ENCODE measurements around the gene GABPA.

The GABPA gene

DNA sequence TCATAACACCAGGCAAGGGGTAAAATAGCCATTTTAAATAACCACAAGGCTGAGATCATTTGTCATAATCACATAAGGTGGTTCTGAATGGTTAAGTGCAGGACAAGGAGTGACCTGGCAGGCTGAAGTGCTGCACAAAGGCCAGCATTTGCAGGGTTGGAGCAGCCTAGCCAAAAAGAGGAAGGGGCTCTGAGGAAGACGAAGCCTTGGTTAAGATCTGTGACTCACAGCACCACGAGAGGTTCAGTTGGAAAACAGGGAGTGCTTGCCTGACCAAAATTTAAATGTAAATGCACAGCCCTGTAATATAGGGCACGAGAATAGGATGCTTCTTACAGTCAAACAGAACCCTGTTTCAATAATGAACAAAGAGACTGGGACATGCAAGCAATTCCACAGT is 12.1 kb upstream of the GABPA start:
- peaks cover 72% of the 10 kb centered on the region for H3K36me3 ChIP-seq (ENCODE audit: insufficient read depth, insufficient read length, low read length)
- no peak overlapping the region for H3K4me3 ChIP-seq (ENCODE audit: insufficient read length, low read depth)
- H3K9ac ChIP-seq (ENCODE audit: insufficient read length, low read depth): no peak overlapping the region
- TF ChIP-seq SUZ12 (IDR thresholded peaks at IDR 0.05; ENCODE audit: extremely low read depth, insufficient read depth, insufficient read length) (no peak), ZNF274 (IDR thresholded peaks at IDR 0.05; ENCODE audit: low read depth, low read length) (no peak), YY1 (IDR thresholded peaks at IDR 0.05; ENCODE audit: insufficient read depth, insufficient read length) (no peak)
- H3K4me1 ChIP-seq (ENCODE audit: insufficient read depth, insufficient read length): no peaks in the 10 kb centered on the region
- H3K27me3 ChIP-seq (ENCODE audit: insufficient read depth, insufficient read length): no peaks in the 10 kb centered on the region
- DNase-seq (ENCODE audit: low read depth, low spot score): no peak
- no peaks in the 10 kb centered on the region for H3K9me3 ChIP-seq (ENCODE audit: insufficient read depth, low read length)

DNA sequence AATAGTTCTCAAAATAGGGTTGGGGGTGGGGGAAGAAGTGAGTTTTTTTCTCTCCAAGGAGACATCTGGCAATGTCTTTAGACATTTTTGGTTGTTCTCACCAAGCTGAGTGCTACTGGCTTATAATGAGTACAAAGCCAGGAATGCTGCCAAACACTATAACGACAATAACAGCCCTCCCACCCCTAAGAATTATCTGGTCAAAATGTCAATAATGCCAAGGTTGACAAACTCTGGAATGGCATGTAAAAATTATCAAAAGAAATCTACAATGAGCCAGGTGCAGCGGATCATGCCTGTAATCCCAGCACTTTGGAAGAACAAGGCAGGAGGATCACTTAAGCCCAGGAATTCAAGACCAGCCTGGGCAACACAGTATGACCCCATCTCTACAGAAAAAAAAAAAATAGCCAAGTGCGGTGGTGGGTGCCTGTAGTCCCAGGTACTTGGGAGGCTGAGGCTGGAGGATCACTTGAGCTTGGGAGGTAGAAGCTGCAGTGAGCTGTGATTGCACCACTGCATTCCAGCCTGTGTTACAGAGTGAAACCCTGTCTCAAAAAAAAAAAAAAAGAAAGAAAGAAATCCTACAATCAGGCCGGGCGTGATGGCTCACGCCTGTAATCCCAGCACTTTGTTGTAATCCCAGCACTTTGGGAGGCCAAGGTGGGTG is 2.5 kb upstream of the GABPA start:
- H3K36me3 ChIP-seq (ENCODE audit: insufficient read depth, insufficient read length, low read length): peaks cover 52% of the 10 kb centered on the region
- no peaks in the 10 kb centered on the region for H3K9me3 ChIP-seq (ENCODE audit: insufficient read depth, low read length)
- DNase-seq (ENCODE audit: low read depth, low spot score): no peak
- H3K4me3 ChIP-seq (ENCODE audit: insufficient read length, low read depth): no peak overlapping the region
- no peaks in the 10 kb centered on the region for H3K4me1 ChIP-seq (ENCODE audit: insufficient read depth, insufficient read length)
- no peaks in the 10 kb centered on the region for H3K27me3 ChIP-seq (ENCODE audit: insufficient read depth, insufficient read length)
- no peak for TF ChIP-seq SUZ12 (IDR thresholded peaks at IDR 0.05; ENCODE audit: extremely low read depth, insufficient read depth, insufficient read length)
- no peak for TF ChIP-seq ZNF274 (IDR thresholded peaks at IDR 0.05; ENCODE audit: low read depth, low read length)
- TF ChIP-seq YY1 (IDR thresholded peaks at IDR 0.05; ENCODE audit: insufficient read depth, insufficient read length): no peak
- no peak overlapping the region for H3K9ac ChIP-seq (ENCODE audit: insufficient read length, low read depth)

DNA sequence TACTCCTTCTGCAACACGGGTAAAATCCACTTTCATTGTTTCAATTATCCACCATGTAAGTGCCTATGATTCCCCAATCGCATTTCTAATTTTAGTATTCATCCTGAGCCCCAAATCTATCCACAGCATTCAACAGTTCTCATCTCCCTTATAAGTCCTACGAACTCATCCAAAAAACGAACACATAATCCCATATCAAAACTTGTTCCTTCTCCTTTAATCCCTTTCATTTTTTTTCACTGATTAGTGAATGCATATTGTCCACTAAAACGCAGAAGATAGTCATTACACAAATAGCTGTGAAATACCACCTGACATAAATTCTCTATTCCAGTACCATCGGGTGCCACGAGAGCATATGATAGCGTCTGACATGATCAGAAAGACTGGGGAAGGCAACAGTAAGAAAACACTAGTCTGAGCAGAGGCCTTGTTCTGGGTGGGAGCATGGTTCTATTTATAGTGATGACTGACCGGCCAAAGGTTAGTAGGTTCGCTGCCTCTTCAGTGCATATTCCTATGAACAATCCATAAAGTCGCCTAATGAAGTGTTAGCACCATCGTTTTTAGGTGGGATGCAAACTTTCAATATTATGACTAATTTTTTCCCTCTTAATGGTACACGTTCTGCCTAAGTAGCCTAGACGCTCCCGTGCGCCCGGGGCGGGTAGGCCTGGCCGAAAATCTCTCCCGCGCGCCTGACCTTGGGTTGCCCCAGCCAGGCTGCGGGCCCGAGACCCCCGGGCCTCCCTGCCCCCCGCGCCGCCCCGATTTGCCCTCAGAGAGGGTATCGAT is 716 bp upstream of the GABPA start:
- no peaks in the 10 kb centered on the region for H3K27me3 ChIP-seq (ENCODE audit: insufficient read depth, insufficient read length)
- no peak for DNase-seq (ENCODE audit: low read depth, low spot score)
- peak overlapping the region; percentile 96 for H3K9ac ChIP-seq (ENCODE audit: insufficient read length, low read depth)
- TF ChIP-seq YY1 (IDR thresholded peaks at IDR 0.05; ENCODE audit: insufficient read depth, insufficient read length) (no peak), SUZ12 (IDR thresholded peaks at IDR 0.05; ENCODE audit: extremely low read depth, insufficient read depth, insufficient read length) (no peak), ZNF274 (IDR thresholded peaks at IDR 0.05; ENCODE audit: low read depth, low read length) (no peak)
- peak overlapping the region; percentile 91 for H3K4me3 ChIP-seq (ENCODE audit: insufficient read length, low read depth)
- no peaks in the 10 kb centered on the region for H3K4me1 ChIP-seq (ENCODE audit: insufficient read depth, insufficient read length)
- H3K9me3 ChIP-seq (ENCODE audit: insufficient read depth, low read length): no peaks in the 10 kb centered on the region
- peaks cover 36% of the 10 kb centered on the region for H3K36me3 ChIP-seq (ENCODE audit: insufficient read depth, insufficient read length, low read length)

DNA sequence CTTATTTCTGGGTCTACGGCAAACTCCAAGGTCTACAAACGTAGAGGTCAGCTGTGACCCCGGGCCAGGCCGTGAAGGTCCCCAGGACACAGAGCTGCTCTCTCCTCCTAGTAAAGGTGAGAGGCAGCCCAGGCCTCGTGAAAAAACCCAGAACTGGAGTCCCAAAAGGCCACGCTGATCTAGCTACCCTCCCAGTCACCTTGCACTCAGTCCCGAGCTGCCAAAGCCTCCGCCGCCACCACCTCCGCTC is 193 bp upstream of the GABPA start:
- Histone ChIP-seq H3K4me1 (ENCODE audit: insufficient read depth, insufficient read length) (no peaks in the 10 kb centered on the region), H3K9ac (ENCODE audit: insufficient read length, low read depth) (peak overlapping the region; percentile 96), H3K9me3 (ENCODE audit: insufficient read depth, low read length) (no peaks in the 10 kb centered on the region), H3K27me3 (ENCODE audit: insufficient read depth, insufficient read length) (no peaks in the 10 kb centered on the region), H3K4me3 (ENCODE audit: insufficient read length, low read depth) (peak overlapping the region; percentile 91), H3K36me3 (ENCODE audit: insufficient read depth, insufficient read length, low read length) (peaks cover 31% of the 10 kb centered on the region)
- TF ChIP-seq SUZ12 (IDR thresholded peaks at IDR 0.05; ENCODE audit: extremely low read depth, insufficient read depth, insufficient read length): no peak
- DNase-seq (ENCODE audit: low read depth, low spot score): no peak

DNA sequence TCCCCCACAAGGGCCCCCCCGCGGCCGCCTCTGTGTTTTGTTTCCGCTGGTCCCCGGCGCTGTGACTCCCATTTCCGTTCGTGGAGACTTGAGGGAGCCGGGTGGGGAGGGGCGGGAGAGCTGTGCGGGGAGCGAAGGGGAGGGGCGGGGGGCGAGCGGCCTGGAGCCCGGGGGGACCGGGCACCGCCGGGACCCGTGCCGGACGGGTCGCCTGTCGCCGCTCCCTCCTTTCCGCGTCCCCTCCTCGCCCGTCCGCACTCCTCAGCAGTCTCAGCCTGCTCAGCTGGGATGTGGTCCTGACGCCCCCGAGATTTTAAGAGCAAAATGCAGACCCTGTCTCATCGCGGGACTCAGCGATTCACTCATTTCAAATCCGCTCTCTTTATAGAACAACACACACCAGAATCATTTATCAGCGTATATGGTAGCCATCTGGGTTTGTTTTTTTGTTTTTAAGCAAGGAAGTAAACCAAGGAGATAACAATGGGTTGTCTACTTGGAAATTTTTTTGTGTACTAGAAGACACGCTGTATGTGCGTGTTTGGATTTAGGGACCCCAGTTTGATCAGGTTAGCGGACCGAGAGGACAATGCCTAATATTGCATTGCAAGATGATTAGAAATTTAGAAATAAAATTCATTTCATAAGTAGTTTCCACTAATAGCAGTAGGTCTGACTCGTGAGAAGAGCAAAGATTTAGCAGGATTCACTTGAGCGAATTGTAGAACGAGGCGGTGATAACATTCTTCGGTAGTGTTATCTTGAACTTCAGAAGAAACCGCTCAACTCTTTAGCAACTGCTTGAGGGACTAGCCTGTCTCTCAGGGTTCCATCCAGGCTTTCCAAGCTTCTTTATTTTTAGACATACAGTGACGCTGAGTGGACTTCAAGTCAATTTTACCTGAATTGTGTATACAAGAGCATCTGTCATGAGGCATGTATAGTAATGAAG is 1.1 kb downstream of the GABPA start:
- H3K9me3 ChIP-seq (ENCODE audit: insufficient read depth, low read length): no peaks in the 10 kb centered on the region
- H3K4me1 ChIP-seq (ENCODE audit: insufficient read depth, insufficient read length): no peaks in the 10 kb centered on the region
- peaks cover 23% of the 10 kb centered on the region for H3K36me3 ChIP-seq (ENCODE audit: insufficient read depth, insufficient read length, low read length)
- H3K27me3 ChIP-seq (ENCODE audit: insufficient read depth, insufficient read length): no peaks in the 10 kb centered on the region
- peak overlapping the region; percentile 96 for H3K9ac ChIP-seq (ENCODE audit: insufficient read length, low read depth)
- peak; percentile 60 for DNase-seq (ENCODE audit: low read depth, low spot score)
- peak overlapping the region; percentile 91 for H3K4me3 ChIP-seq (ENCODE audit: insufficient read length, low read depth)
- TF ChIP-seq SUZ12 (IDR thresholded peaks at IDR 0.05; ENCODE audit: extremely low read depth, insufficient read depth, insufficient read length): no peak
- TF ChIP-seq YY1 (IDR thresholded peaks at IDR 0.05; ENCODE audit: insufficient read depth, insufficient read length): no peak
- TF ChIP-seq ZNF274 (IDR thresholded peaks at IDR 0.05; ENCODE audit: low read depth, low read length): no peak

DNA sequence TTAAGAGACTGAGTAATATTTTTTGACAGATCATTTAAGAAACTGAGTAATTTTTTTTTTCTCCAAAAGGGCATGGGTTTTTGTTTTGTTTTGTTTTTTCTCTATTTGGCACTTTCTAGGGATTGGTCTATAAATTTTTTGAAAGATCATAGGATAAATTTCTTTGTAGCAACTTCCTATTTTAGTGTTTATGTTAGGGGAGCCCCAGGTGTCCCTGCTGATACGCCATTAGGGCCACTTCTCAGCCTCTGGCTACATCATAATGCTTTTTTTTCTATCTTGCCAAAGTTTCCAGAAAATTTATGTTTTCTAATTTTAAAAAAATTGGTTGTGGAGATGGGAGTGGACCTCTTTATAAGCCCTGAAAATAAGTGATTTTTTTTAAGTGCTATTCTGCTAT is 2.6 kb downstream of the GABPA start:
- no peak overlapping the region for H3K9ac ChIP-seq (ENCODE audit: insufficient read length, low read depth)
- no peaks in the 10 kb centered on the region for H3K27me3 ChIP-seq (ENCODE audit: insufficient read depth, insufficient read length)
- H3K36me3 ChIP-seq (ENCODE audit: insufficient read depth, insufficient read length, low read length): peaks cover 11% of the 10 kb centered on the region
- TF ChIP-seq YY1 (IDR thresholded peaks at IDR 0.05; ENCODE audit: insufficient read depth, insufficient read length): no peak
- TF ChIP-seq SUZ12 (IDR thresholded peaks at IDR 0.05; ENCODE audit: extremely low read depth, insufficient read depth, insufficient read length): no peak
- TF ChIP-seq ZNF274 (IDR thresholded peaks at IDR 0.05; ENCODE audit: low read depth, low read length): no peak
- H3K9me3 ChIP-seq (ENCODE audit: insufficient read depth, low read length): no peaks in the 10 kb centered on the region
- H3K4me1 ChIP-seq (ENCODE audit: insufficient read depth, insufficient read length): no peaks in the 10 kb centered on the region
- no peak overlapping the region for H3K4me3 ChIP-seq (ENCODE audit: insufficient read length, low read depth)
- no peak for DNase-seq (ENCODE audit: low read depth, low spot score)

DNA sequence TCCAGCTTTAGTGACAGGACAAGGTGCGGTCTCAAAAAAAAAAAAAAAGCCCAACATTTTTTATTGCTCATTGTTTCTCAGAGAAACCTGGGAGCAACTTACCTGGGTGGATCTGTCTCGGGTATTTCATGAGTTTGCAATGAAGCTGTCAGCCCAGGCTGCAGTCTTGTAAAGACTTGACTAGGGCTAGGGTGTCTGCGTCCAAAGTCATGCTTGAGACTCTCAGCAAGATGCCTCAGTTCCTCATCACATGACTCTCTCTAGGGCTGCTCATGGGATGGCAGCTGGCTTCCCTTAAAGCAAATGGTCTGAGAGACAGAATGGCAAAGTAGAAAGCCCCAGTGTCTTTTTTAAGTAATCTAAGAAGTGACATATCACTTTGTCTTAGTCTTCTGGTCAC is 8.1 kb downstream of the GABPA start:
- Histone ChIP-seq H3K9ac (ENCODE audit: insufficient read length, low read depth) (no peak overlapping the region), H3K4me3 (ENCODE audit: insufficient read length, low read depth) (no peak overlapping the region), H3K9me3 (ENCODE audit: insufficient read depth, low read length) (no peaks in the 10 kb centered on the region), H3K4me1 (ENCODE audit: insufficient read depth, insufficient read length) (no peaks in the 10 kb centered on the region), H3K36me3 (ENCODE audit: insufficient read depth, insufficient read length, low read length) (peaks cover 31% of the 10 kb centered on the region), H3K27me3 (ENCODE audit: insufficient read depth, insufficient read length) (no peaks in the 10 kb centered on the region)
- DNase-seq (ENCODE audit: low read depth, low spot score): no peak
- no peak for TF ChIP-seq SUZ12 (IDR thresholded peaks at IDR 0.05; ENCODE audit: extremely low read depth, insufficient read depth, insufficient read length)
- TF ChIP-seq YY1 (IDR thresholded peaks at IDR 0.05; ENCODE audit: insufficient read depth, insufficient read length): no peak
- no peak for TF ChIP-seq ZNF274 (IDR thresholded peaks at IDR 0.05; ENCODE audit: low read depth, low read length)

Measured in NT2/D1 (cell line).